DND-41 (cell line): ENCODE measurements around the gene CARHSP1.

Source experiments
- ATAC-seq: fragments of 200-7000 bp; cut with Tn5 transposase; 3 replicates; pipeline ENCODE4 v1.9.1; 2021; ENCODE audit warnings: low read depth; ENCODE audit not compliant: insufficient read depth
- DNase-seq: peaks from one replicate; pipeline ENCODE4 v3.0.0-alpha.2; 2020
- H2AFZ ChIP-seq: 2 replicates; pipeline ENCODE4 v1.6.0; 2012; ENCODE audit warnings: low read depth, low read length
- H3K27ac ChIP-seq: 2 replicates; pipeline ENCODE4 v1.5.1; 2012; ENCODE audit warnings: low read length, inconsistent platforms
- H3K27me3 ChIP-seq: fragments of 200-600 bp; sonication (generic); 2 replicates; pipeline ENCODE4 v1.6.0; 2012; ENCODE audit warnings: low read length, mild to moderate bottlenecking, inconsistent platforms; ENCODE audit not compliant: insufficient read depth, poor library complexity
- H3K36me3 ChIP-seq: 2 replicates; pipeline ENCODE4 v1.5.1; 2012; ENCODE audit warnings: low read length, inconsistent platforms; ENCODE audit not compliant: insufficient read depth
- H3K4me1 ChIP-seq: 2 replicates; pipeline ENCODE4 v1.5.1; 2012; ENCODE audit warnings: mild to moderate bottlenecking, low read length; ENCODE audit not compliant: insufficient read depth
- H3K4me2 ChIP-seq: 2 replicates; pipeline ENCODE4 v1.6.0; 2012; ENCODE audit warnings: mild to moderate bottlenecking, moderate library complexity, low read length, inconsistent platforms; ENCODE audit not compliant: insufficient read depth
- H3K4me3 ChIP-seq, 2 experiments: fragments of 200-600 bp in 1 of 2; shearing (Covaris generic) in 1 of 2; 2 replicates each; pipeline ENCODE4 v1.5.1; 2012 to 2016; ENCODE audit warnings: inconsistent platforms in 2 of 2, low read length in 2 of 2, mild to moderate bottlenecking in 2 of 2, low read depth in 1 of 2, moderate library complexity in 1 of 2
- H3K79me2 ChIP-seq: 2 replicates; pipeline ENCODE4 v1.6.0; 2012; ENCODE audit warnings: low read length, inconsistent platforms; ENCODE audit not compliant: insufficient read depth
- H3K9ac ChIP-seq: 2 replicates; pipeline ENCODE4 v1.6.0; 2012; ENCODE audit warnings: low read depth, mild to moderate bottlenecking, inconsistent platforms, low read length, moderate library complexity
- H3K9me3 ChIP-seq: 2 replicates; pipeline ENCODE4 v1.5.1; 2012; ENCODE audit warnings: low read length, moderate library complexity, mild to moderate bottlenecking, inconsistent platforms; ENCODE audit not compliant: insufficient read depth, severe bottlenecking
- H4K20me1 ChIP-seq: 2 replicates; pipeline ENCODE4 v1.6.0; 2012; ENCODE audit warnings: low read length; ENCODE audit not compliant: insufficient read depth
- EZH2 ChIP-seq: IDR thresholded peaks from 3 replicates; pipeline ENCODE4 v1.6.1; 2012; ENCODE audit warnings: borderline replicate concordance, low read depth, mild to moderate bottlenecking, moderate library complexity, low read length, inconsistent platforms; ENCODE audit not compliant: severe bottlenecking
- TF ChIP-seq, protein P1 (sequence below): IDR thresholded peaks from 2 replicates; pipeline ENCODE4 v1.5.1; 2012; ENCODE audit warnings: borderline replicate concordance, low read length, moderate library complexity, mild to moderate bottlenecking; ENCODE audit not compliant: poor library complexity, severe bottlenecking; ENCODE audit errors: extremely low read depth

CARHSP1 gene

DNA sequence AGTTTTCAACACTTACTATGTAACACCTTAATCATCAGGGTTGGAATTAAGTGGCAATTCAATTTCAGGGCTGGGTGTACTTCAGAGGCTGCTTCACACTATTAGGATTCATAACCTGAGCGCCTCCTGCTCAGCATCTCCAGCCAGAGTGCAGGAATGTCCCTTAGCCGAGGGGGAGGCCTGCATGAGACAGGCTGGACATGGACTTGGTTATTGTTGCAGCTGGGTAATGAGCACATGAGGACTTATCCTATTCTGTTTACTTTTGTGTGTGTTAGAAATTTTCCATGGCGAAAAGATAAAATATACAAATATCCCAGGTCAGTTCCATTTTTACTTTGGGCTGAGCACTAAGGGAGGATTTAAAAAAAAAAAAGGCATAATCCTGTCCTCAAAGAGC is 60.8 kb downstream of the CARHSP1 start:
- Histone ChIP-seq H3K36me3 (peaks cover 99% of the 10 kb centered on the region), H3K9ac (no peak overlapping the region), H3K4me1 (peaks cover 3% of the 10 kb centered on the region; the same call in 1 of the 2 replicates), H2AFZ (no peak overlapping the region), H3K27me3 (no peaks in the 10 kb centered on the region), H4K20me1 (peaks cover 27% of the 10 kb centered on the region; the same call in 1 of the 2 replicates), H3K27ac (no peak overlapping the region), H3K9me3 (no peaks in the 10 kb centered on the region), H3K4me2 (no peak overlapping the region), H3K79me2 (peaks cover 80% of the 10 kb centered on the region), H3K4me3 (no peak overlapping the region)
- DNase-seq (no peak), ATAC-seq (no peak)
- no peak for TF ChIP-seq EZH2
- TF ChIP-seq, protein P1, sequence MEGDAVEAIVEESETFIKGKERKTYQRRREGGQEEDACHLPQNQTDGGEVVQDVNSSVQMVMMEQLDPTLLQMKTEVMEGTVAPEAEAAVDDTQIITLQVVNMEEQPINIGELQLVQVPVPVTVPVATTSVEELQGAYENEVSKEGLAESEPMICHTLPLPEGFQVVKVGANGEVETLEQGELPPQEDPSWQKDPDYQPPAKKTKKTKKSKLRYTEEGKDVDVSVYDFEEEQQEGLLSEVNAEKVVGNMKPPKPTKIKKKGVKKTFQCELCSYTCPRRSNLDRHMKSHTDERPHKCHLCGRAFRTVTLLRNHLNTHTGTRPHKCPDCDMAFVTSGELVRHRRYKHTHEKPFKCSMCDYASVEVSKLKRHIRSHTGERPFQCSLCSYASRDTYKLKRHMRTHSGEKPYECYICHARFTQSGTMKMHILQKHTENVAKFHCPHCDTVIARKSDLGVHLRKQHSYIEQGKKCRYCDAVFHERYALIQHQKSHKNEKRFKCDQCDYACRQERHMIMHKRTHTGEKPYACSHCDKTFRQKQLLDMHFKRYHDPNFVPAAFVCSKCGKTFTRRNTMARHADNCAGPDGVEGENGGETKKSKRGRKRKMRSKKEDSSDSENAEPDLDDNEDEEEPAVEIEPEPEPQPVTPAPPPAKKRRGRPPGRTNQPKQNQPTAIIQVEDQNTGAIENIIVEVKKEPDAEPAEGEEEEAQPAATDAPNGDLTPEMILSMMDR, result no peak

DNA sequence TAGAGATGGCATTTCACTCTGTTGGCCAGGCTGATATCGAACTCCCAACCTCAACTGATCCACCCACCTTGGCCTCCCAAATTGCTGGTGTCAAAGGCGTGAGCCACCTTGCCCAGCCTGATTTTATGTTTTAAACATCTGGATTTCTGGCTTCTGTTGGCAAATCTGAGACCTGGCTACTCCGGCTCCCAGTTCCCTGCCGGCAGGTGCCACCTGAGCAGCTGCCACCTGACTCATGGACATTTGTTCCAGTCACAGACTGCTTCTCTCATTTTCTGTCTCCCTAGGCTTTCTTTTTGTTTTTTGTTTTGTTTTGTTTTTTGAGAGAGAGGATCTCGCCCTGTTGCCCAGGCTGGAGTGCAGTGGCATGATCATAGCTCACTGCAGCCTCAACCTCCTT is 61.6 kb downstream of the CARHSP1 start:
- Histone ChIP-seq H4K20me1 (peaks cover 33% of the 10 kb centered on the region; the same call in 1 of the 2 replicates), H2AFZ (no peak overlapping the region), H3K9me3 (no peaks in the 10 kb centered on the region), H3K9ac (no peak overlapping the region), H3K27ac (no peak overlapping the region), H3K4me3 (no peak overlapping the region), H3K79me2 (peaks cover 86% of the 10 kb centered on the region), H3K4me2 (no peak overlapping the region), H3K27me3 (no peaks in the 10 kb centered on the region), H3K4me1 (peaks cover 3% of the 10 kb centered on the region; the same call in 1 of the 2 replicates), H3K36me3 (peaks cover 99% of the 10 kb centered on the region)
- no peak for DNase-seq
- no peak for ATAC-seq
- TF ChIP-seq, protein P1, result no peak
- TF ChIP-seq EZH2, result no peak

DNA sequence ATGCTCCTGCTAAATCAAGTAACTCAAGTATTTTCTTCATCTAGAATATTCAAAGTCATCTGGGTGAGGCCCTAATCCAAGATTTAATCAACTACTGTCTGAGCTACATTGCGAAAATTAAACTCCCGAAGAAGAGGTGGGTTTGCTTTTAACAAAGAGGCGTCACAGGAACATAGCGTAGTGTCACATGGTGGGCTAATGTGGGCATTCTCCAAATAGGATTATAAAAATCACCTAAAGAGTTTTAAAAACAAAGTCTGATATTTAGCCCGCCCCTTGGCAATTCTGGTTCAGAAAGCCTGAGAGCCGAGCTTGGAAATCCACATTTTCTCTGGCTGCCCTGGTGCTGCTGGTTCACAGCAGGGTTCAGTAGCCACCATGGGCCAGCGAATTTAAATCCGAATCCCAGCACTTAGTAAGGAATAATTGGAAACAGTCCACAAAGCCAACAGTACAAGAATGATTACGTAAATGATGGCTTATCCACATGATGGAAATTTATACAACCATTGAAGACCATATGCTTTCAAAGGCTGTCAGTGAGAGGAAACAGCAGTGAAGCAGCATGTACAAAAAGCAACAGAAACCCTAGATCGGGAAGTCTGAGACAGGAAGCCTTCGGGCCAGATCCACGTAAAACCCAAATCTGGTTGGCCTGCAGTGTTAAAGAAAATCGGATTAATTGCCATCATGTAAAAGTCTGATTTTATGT is 62.4 kb downstream of the CARHSP1 start:
- H3K4me1 ChIP-seq, result peaks cover 3% of the 10 kb centered on the region; the same call in 1 of the 2 replicates
- ATAC-seq (no peak), DNase-seq (no peak)
- TF ChIP-seq EZH2, result no peak
- TF ChIP-seq, protein P1, result no peak
- H3K9ac ChIP-seq, result no peak overlapping the region
- H2AFZ ChIP-seq, result no peak overlapping the region
- peaks cover 40% of the 10 kb centered on the region; the same call in 1 of the 2 replicates for H4K20me1 ChIP-seq
- H3K79me2 ChIP-seq, result peaks cover 87% of the 10 kb centered on the region
- H3K4me3 ChIP-seq, result no peak overlapping the region
- H3K4me2 ChIP-seq, result no peak overlapping the region
- peaks cover 99% of the 10 kb centered on the region for H3K36me3 ChIP-seq
- H3K27me3 ChIP-seq, result no peaks in the 10 kb centered on the region
- no peak overlapping the region for H3K27ac ChIP-seq
- no peaks in the 10 kb centered on the region for H3K9me3 ChIP-seq
